ENCODE data around the gene SLC35E3. TPM values are rescaled to one million over a fixed set of nuclear protein-coding genes. Genes with fewer than 3 reads are reported as not detected.
"Not testable (repeated sequence)": the region's sequence is repeated elsewhere in the genome, so short reads cannot be mapped to it uniquely, and the experiment has no call there.

The SLC35E3 gene
- total and polyA plus RNA-seq, 5 experiments from 2014 or later = 10.9 to 12.8 (median 12.0) TPM

- H3K27ac Mint-ChIP-seq = peak overlapping the region in 6 of 10 donors; percentile 40 to 98 (median 78)
- not testable (repeated sequence) for DNase-seq
- H3K36me3 Mint-ChIP-seq = peaks cover 5 to 49% (median 7%) of the 10 kb centered on the region in 3 donors
Measured at GRCh38 chr12:68810027-68810389, 64.0 kb downstream of the SLC35E3 start.

DNA sequence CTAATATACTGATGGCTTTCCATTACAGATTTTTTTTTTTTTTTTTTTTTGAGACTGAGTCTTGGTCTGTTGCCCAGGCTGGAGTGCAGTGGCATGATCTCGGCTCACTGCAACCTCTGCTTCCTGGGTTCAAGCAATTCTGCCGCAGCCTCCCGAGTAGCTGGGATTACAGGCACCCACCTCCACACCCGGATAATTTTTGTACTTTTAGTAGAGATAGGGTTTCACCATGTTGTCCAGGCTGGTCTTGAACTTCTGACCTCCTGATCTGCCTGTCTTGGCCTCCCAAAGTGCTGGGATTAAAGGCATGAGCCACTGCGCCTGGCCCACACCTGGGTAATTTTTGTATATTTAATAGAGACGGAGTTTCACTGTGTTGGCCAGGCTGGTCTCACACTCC is 65.6 kb downstream of the SLC35E3 start:
- Mint-ChIP-seq H3K27ac (peak overlapping the region in 5 of 10 donors; percentile 36 to 73 (median 42)), H3K36me3 (peaks cover 5 to 63% (median 9%) of the 10 kb centered on the region in 3 donors), H3K4me3 (peak overlapping the region in 1 of 10 donors; percentile 32), H3K4me1 (peaks cover 15 to 65% (median 47%) of the 10 kb centered on the region in 4 donors)
- not testable (repeated sequence) for DNase-seq, ATAC-seq, H3K27me3 Mint-ChIP-seq, H3K9me3 Mint-ChIP-seq
- POLR2A ChIA-PET = interaction anchor here (0.7 kb wide), 1 partner anchor 31 kb away, joined by 3 read pairs; no protein-coding TSS in a partner anchor

More at GRCh38 chr12:68810027-68810389, 64.0 kb downstream of the SLC35E3 start:
- H3K4me1 Mint-ChIP-seq = peaks cover 11 to 55% (median 41%) of the 10 kb centered on the region in 4 donors
- H3K27me3 Mint-ChIP-seq, ATAC-seq, H3K9me3 Mint-ChIP-seq, POLR2A ChIA-PET: not testable (repeated sequence)
- peak overlapping the region; percentile 22 to 96 (median 90) for H3K4me3 Mint-ChIP-seq

GRCh38 chr12:68812553-68813241 is 66.7 kb downstream of the SLC35E3 start:
- Mint-ChIP-seq H3K27ac (peak overlapping the region in 9 of 10 donors; percentile 1 to 66 (median 49)), H3K4me3 (peak overlapping the region in 4 of 10 donors; percentile 12 to 34 (median 26)), H3K36me3 (peaks cover 5 to 72% (median 9%) of the 10 kb centered on the region in 3 donors), H3K27me3 (no peaks in the 10 kb centered on the region), H3K9me3 (no peaks in the 10 kb centered on the region), H3K4me1 (peaks cover 11 to 63% (median 41%) of the 10 kb centered on the region in 4 donors)
- POLR2A ChIA-PET = interaction anchor here (1.1 kb wide), 1 partner anchor 9 kb away, joined by 5 read pairs; no protein-coding TSS in a partner anchor
- no peak for ATAC-seq
- no peak for DNase-seq

DNA sequence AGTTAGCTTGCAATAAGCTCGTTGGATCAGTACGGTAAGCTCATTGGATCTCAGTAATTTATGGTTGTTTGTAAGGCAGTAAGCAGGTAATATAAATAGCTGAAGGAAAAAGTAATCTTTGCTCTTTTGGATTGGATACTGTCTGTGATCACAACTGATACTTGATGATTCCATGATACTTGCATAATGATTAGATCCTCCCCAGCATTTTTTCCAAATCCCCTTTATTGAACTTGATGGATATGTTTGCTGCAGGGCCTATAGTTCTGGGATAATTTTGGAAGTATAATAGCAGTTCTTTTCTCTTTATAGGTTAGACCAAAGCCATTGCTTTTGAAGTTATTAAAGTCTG is 67.2 kb downstream of the SLC35E3 start:
- no peaks in the 10 kb centered on the region for H3K9me3 Mint-ChIP-seq
- H3K36me3 Mint-ChIP-seq = peaks cover 5 to 72% (median 9%) of the 10 kb centered on the region in 3 donors
- H3K4me3 Mint-ChIP-seq = peak overlapping the region in 1 of 10 donors; percentile 25
- H3K4me1 Mint-ChIP-seq = peaks cover 11 to 63% (median 41%) of the 10 kb centered on the region in 4 donors
- H3K27me3 Mint-ChIP-seq = no peaks in the 10 kb centered on the region
- DNase-seq (no peak), ATAC-seq (no peak)
- peak overlapping the region in 4 of 10 donors; percentile 4 to 55 (median 28) for H3K27ac Mint-ChIP-seq
- POLR2A ChIA-PET = interaction anchor here (1.1 kb wide), 1 partner anchor 8 kb away, joined by 5 read pairs; no protein-coding TSS in a partner anchor

DNA sequence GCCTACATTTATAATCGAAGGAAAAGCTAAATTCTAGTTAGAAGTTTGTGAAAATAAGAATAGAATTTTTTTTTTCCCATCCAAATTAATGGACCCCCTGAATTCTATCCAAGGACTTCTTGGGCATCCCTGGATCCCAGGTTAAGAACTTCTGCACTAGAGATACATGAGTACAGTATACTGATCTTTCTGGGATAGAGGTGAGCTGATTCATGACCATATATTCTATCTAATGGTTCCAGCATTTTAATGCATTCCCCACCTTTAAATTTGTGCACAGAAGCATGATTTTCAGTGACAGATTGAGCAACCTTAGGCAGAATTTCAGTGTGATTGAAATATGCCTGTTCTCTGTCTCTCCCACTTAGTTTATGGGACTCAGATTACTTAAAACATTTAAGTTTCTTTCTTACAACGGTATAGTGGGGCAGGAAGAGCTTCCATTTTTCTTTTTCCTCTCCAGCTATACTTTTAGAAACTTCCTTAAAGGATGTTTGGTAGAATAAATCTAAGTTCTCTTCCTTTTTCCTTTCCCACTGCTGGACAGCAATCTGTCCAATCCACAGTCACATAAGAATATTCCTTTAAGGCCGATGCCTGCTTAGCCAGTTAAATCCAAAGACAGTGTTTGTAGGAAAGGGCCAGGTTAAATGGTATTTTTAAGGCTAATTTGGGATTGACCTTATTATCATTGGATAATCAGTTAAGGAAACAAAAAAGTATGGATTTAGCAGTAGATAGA is 68.7 kb downstream of the SLC35E3 start:
- peak overlapping the region in 3 of 10 donors; percentile 1 to 42 (median 20) for H3K4me3 Mint-ChIP-seq
- ATAC-seq = no peak
- H3K9me3 Mint-ChIP-seq = no peaks in the 10 kb centered on the region
- POLR2A ChIA-PET = no interaction called here
- DNase-seq = no peak
- H3K4me1 Mint-ChIP-seq = peaks cover 10 to 60% (median 38%) of the 10 kb centered on the region in 4 donors
- peaks cover 0 to 81% (median 14%) of the 10 kb centered on the region in 3 donors for H3K36me3 Mint-ChIP-seq
- peak overlapping the region in 7 of 10 donors; percentile 1 to 50 (median 25) for H3K27ac Mint-ChIP-seq
- no peaks in the 10 kb centered on the region for H3K27me3 Mint-ChIP-seq

DNA sequence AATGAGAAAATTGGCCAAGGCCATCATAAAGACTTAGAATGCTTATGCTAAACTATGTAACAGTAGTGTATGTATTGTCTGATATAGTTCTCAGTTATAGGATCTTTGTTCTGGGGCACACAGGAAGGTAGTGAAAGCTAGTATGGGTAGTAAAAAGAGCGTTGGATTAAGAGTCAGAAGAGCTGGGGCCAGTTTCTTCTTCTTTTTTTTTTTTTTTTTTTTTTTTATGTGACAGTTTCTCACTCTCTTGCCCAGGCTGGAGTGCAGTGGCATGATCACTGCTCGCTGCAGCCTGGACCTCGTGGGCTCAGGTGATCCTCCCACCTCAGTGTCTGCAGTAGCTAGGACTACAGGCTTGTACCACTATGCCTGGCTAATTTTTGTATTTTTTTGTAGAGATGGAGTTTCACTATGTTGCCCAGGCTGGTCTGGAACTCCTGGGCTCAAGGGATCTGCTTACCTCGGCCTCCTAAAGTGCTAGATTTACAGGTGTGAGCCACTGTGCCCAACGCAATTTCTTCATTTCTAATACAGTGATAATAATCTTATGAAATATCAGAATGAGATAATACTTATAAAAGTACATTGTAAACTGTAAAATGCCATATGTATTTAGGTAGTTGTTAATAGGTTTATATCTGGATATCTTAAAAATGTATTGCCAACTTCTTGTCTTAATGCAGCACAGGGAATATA is 69.4 kb downstream of the SLC35E3 start:
- Mint-ChIP-seq H3K36me3 (peaks cover 0 to 82% (median 12%) of the 10 kb centered on the region in 3 donors), H3K27me3 (no peaks in the 10 kb centered on the region), H3K9me3 (no peaks in the 10 kb centered on the region), H3K4me1 (peaks cover 10 to 63% (median 37%) of the 10 kb centered on the region in 4 donors), H3K4me3 (peak overlapping the region in 5 of 10 donors; percentile 1 to 42 (median 20)), H3K27ac (peak overlapping the region in 6 of 10 donors; percentile 2 to 50 (median 18))
- POLR2A ChIA-PET = interaction anchor here (0.6 kb wide), 2 partner anchors 12 to 24 kb away, joined by 3 to 8 read pairs; no protein-coding TSS in a partner anchor
- ATAC-seq = no peak
- DNase-seq = no peak

DNA sequence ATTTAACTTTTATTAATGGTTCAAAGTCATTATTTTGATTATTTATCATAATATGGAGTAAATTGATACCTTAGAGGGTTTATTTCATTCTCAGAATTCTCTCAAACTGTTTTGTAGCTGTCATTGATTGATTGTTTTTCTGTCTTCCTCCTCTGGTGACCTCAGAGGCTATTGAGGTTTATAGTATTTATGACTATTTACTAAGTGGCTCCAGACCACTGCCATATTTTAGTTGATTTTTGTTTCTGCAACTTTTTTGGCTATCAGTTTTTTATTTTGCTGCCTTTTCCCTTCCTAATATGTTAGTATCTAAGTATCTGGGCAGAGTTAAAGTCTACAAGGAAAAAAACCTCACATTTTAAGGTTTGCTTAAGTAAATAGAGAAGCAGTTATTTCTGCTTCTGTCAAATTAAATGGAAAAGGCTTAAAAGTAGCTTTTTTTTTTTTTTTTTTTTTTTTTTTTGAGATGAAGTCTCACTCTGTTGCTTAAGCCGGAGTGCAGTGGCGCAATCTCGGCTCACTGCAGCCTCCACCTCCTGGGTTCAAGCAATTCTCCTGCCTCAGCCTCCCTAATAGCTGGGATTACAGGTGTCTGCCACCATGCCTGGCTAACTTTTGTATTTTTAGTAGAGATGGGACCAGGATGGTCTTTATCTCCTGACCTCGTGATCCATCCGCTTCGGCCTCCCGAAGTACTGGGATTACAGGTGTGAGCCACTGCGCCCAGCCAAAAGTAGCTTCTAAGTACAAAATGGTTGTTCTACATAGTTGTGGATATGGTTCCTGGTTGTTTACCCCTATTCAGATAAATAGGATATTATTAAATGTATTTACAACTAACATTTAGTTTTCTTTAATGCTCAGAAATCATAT is 70.2 kb downstream of the SLC35E3 start:
- Mint-ChIP-seq H3K4me1 (peaks cover 8 to 63% (median 36%) of the 10 kb centered on the region in 4 donors), H3K4me3 (no peak overlapping the region), H3K27ac (peak overlapping the region in 4 of 10 donors; percentile 15 to 75 (median 47)), H3K9me3 (no peaks in the 10 kb centered on the region), H3K27me3 (no peaks in the 10 kb centered on the region), H3K36me3 (peaks cover 0 to 83% (median 12%) of the 10 kb centered on the region in 3 donors)
- ATAC-seq = no peak
- DNase-seq = no peak
- POLR2A ChIA-PET = interaction anchor here (0.6 to 2.7 kb wide), 3 partner anchors 9 to 23 kb away, joined by 3 to 10 read pairs (median 8); partner anchors contain the start of gene MDM2

DNA sequence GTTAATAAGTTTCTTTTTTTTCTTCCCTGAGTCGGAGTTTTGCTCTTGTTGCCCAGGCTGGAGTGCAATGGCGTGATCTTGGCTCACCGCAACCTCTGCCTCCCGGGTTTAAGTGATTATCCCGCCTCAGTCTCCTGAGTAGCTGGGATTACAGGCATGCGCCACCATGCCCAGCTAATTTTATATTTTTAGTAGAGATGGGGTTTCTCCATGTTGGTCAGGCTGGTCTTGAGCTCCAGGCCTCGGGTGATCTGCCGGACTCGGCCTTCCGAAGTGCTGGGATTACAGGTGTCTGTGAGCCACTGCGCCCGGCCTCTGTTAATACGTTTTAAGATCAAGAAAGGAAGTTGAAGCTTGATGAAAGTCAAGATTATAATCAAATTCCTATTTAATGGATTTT is 73.5 kb downstream of the SLC35E3 start:
- POLR2A ChIA-PET = interaction anchor here (1.5 kb wide), 1 partner anchor 11 kb away, joined by 9 read pairs; the partner anchor contains the start of gene MDM2
- H3K27ac Mint-ChIP-seq = peak overlapping the region in 1 of 10 donors; percentile 78
- H3K4me1 Mint-ChIP-seq = peaks cover 5 to 44% (median 21%) of the 10 kb centered on the region in 4 donors
- H3K36me3 Mint-ChIP-seq = peaks cover 0 to 84% (median 18%) of the 10 kb centered on the region in 3 donors
- H3K27me3 Mint-ChIP-seq, DNase-seq, ATAC-seq, H3K4me3 Mint-ChIP-seq, H3K9me3 Mint-ChIP-seq: not testable (repeated sequence)

- Mint-ChIP-seq H3K36me3 (peaks cover 5 to 83% (median 21%) of the 10 kb centered on the region in 3 donors), H3K4me1 (peaks cover 0 to 29% (median 10%) of the 10 kb centered on the region in 4 donors), H3K9me3 (no peaks in the 10 kb centered on the region), H3K4me3 (no peak overlapping the region), H3K27me3 (no peaks in the 10 kb centered on the region), H3K27ac (peak overlapping the region in 9 of 10 donors; percentile 43 to 87 (median 77))
- DNase-seq (no peak), ATAC-seq (no peak)
- POLR2A ChIA-PET = interaction anchor here (1.6 kb wide), 1 partner anchor 9 kb away, joined by 5 read pairs; no protein-coding TSS in a partner anchor
Measured at GRCh38 chr12:68821357-68822188, 75.6 kb downstream of the SLC35E3 start.

GRCh38 chr12:68823696-68824095 is 77.7 kb downstream of the SLC35E3 start:
- Mint-ChIP-seq H3K9me3 (no peaks in the 10 kb centered on the region), H3K4me3 (no peak overlapping the region), H3K27me3 (no peaks in the 10 kb centered on the region), H3K36me3 (peaks cover 5 to 94% (median 24%) of the 10 kb centered on the region in 3 donors), H3K27ac (peak overlapping the region in 5 of 10 donors; percentile 15 to 85 (median 62)), H3K4me1 (peaks cover 0 to 28% (median 9%) of the 10 kb centered on the region in 4 donors)
- POLR2A ChIA-PET = no interaction called here
- no peak for DNase-seq
- no peak for ATAC-seq
